ENCODE data around the gene HNRNPA0.
"Not testable (repeated sequence)": the region's sequence is repeated elsewhere in the genome, so short reads cannot be mapped to it uniquely, and the experiment has no call there.

The HNRNPA0 gene

DNA sequence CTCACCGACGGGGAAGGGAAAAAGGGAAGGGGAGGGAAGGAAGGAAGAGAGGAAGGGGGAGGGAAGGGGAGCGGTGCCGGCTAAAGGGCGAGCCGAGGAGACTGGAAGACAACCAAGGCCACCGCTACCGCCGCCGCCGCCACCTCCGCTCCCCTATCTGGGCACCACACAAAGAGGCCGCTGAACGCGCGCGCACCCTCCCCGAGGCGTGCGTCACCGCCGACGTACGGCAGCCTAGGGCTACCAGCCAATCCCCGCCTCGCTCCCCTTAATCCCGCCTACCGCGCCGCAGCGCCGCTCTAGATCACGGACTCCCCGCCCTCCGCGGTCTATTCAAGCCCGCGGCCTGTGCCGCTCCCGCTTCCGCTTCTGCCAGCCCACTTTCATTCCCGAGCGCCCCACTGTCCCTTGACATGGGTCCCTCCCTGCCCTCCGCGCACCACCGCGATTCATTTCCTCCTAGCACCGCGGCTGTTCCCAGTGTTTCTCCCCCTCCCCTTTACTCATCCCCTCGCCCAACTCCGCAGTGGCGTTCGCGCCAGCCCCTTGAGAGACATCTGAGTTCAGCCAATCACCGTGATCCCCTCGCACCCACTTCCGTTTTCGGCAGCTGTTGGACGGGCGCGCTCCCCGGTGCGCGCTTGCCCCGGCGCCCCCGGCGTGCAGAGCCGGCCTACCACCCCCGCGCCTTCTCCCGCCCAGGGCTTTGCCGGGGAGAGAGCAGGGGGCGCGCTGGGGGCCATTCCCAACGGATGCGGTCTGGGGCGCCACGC is at the start of gene HNRNPA0:
Gene HNRNPA0, minus strand, starts transcription at position 176 of the 773 bp plus-strand sequence. CDS start 297 bp downstream, outside the sequence.
- DNase-seq = peak; percentile 91 to 96 (median 94)

DNA sequence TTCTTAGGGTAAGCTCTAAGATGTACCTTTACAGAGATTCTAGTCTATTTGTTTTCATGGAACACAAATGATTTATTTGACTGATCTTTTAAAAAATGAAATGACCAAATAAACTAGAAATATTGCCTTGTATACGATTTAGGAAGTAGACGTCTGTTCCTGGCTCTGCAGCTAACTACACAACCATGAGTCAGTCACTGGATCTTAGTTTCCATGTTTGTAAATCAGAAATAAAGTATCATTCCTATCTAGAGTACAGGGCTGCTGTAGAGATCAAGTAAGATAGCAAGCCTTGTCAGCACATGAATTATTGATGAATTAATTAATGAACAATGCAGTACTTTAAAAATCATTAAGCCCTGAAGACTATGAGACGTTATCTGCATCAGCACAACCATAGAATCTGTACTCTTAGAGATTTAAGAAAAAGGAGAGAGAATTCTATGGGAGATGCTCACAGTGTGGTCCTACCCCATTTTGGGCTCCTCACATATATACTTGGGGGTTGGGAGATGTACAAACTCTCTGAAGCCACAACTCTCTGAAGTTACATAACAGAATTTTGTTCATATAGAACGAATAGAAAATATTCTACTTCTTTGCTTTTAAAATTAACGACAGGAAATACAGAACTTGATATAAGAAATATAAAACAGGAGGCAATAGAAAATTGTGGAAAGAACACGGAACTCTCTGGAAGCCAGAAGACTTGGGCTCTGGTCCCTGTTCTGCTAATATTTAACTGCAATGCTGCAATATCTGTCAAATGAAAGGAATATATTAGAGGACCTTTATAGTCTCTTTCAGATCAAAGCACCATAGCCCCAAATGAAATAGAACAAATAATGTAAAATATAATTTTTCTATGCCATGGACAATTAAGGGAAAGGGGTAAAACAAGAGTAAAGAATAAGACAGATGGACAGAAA is 48.4 kb upstream of the HNRNPA0 start:
- DNase-seq = no peak

- DNase-seq = no peak
Measured at GRCh38 chr5:137800700-137801411, 46.7 kb upstream of the HNRNPA0 start.

DNA sequence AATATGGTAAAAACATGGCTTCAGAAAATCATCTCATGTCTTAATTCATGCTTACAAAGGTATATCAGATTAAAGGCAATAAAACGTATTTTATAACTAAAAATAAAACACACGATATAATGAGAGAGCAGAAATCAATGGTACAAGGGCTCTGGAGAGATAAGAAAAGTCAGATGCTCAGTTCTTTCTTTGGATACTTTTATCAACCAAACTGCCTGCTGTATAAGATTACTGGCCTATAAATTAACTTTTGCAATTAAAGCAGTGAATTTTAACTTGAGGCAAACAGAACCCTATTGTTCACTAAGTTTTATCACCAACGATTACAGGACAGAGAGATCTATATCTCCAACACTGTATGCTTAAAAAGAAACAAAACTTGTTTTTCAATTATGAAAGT is 42.1 kb upstream of the HNRNPA0 start:
- no peak for DNase-seq

- no peak for DNase-seq
Measured at GRCh38 chr5:137794863-137795262, 40.7 kb upstream of the HNRNPA0 start.

DNA sequence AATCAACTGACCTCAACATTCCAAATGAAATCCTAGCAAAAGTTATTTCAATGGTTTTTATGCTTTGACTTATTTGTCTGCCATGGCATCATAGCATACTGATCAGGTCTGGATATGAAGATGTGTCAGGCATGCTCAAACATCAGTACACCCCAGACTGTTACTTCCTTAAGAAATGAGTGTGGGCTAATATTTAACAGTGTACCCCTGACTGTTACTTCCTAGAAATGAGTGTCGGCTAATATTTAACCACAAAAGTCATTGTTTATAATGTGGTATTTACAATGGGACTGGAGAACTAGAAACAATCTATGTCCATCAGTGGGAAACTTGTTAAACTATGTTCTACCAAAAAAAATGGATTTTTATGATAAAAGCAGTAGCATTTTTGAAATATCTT is 38.1 kb upstream of the HNRNPA0 start:
- DNase-seq = no peak

DNA sequence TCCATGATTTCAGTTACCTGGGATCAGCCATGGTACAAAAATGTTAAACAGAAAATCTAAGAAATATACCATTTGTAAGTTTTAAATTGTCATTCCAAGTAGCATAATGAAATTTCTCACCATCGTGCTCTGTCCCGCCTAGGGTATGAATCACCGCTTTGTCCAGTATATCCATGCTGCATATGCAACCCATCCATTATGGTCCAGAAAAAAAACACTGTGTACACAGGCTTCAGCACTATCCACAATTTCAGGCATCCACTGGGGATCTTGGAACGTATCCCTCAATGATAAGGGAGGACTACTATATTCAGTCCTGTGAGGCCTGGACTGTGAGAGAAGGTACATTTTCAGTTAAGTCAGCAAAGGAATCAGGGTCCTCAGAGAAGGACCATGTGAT is 37.6 kb upstream of the HNRNPA0 start:
- DNase-seq = no peak

DNA sequence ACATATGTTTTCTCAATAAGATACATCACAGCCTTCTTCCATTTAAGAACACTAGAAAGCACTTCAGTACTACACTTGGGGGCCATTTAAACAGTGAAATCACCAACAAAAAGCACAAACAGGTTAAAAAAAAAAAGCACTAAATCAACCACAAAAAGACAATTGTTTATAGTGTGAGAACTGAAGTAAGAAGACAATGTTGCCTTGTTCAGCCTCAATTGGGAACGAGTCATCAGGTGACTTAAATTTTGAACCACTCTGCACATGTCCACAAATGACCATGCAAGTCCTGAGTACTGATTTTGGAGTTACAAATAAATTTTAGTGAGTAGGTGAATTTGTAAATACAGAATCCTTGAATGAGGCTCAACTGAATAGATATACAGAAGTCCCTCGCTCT is 37.2 kb upstream of the HNRNPA0 start:
- no peak for DNase-seq

- not testable (repeated sequence) for DNase-seq
Measured at GRCh38 chr5:137788560-137788959, 34.4 kb upstream of the HNRNPA0 start.

- DNase-seq = no peak
Measured at GRCh38 chr5:137782984-137783536, 28.9 kb upstream of the HNRNPA0 start.

- DNase-seq = no peak
Measured at GRCh38 chr5:137782055-137782454, 27.9 kb upstream of the HNRNPA0 start.

DNA sequence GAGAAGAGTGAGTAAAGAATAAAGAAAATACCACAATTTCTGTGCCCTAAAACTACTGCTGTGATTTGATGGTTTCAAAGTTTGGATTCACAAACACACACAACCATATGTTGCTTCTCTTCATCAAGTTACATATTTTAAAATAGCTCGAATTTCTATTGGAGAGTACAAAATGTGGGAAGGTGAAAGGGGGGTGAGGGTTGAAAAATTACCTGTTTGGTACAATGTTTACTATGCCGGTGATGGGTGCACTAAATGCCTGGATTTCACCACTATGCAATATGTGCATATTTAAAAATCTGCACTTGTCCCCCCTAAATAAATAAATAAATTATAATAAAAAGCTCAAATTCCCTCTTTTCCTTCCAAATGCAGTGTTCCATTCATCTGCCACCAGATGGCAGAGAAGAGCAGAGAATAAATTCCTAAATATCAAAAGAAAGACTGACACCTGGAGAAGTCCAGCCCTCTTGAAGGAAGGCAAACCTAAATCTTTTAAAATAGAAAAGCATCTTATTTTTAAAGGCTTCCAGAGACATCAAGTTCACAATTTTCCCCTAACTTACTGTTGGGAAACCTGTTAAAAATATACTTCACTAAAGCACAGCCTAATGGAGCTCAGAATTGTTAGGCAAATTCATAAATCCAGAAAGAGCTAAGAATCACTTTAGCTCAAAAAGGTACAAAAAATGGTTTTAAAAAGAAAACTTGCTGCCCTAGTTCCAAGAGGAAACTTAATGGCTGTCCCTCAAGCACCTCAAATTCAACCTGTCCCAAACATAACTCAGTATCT is 24.8 kb upstream of the HNRNPA0 start:
- no peak for DNase-seq

GRCh38 chr5:137767937-137768336 is 13.8 kb upstream of the HNRNPA0 start:
- not testable (repeated sequence) for DNase-seq

GRCh38 chr5:137761566-137761965 is 7.4 kb upstream of the HNRNPA0 start:
- no peak for DNase-seq

DNA sequence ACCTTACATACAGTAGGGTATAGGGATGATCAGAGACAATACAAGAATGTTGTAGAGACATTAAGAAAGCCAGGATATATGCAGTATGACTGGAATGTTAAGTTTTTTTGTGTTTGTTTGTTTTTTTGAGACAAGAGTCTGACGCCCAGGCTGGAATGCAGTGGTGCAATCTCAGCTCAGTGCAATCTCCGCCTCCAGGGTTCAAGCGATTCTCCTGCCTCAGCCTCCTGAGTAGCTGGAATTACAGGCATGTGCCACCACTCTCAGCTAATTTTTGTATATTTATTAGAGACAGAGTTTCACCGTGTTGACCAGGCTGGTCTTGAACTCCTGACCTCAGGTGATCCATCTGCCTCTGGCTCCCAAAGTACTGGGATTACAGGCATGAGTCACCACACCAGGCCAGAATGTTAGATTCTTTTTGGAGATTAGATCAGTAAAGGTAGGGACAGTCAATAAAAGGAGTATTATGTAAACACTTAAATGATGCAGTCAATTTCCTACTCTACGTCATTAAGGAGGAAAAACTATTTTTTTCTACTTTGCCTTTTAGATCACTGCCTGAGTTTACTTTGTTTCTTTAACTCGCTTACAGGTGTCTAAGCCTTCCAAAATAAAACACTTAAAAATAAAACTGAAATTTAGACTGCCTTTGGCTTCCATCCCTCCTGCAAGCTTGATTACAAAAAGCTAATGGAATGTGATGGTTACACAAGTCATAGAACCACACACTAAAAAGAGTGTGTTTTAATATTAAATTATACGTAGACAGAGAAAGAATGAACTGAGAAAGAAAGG is 6.8 kb upstream of the HNRNPA0 start:
- DNase-seq = no peak

- no peak for DNase-seq
Measured at GRCh38 chr5:137760294-137760693, 6.1 kb upstream of the HNRNPA0 start.

- DNase-seq = no peak
Measured at GRCh38 chr5:137758715-137759306, 4.6 kb upstream of the HNRNPA0 start.

DNA sequence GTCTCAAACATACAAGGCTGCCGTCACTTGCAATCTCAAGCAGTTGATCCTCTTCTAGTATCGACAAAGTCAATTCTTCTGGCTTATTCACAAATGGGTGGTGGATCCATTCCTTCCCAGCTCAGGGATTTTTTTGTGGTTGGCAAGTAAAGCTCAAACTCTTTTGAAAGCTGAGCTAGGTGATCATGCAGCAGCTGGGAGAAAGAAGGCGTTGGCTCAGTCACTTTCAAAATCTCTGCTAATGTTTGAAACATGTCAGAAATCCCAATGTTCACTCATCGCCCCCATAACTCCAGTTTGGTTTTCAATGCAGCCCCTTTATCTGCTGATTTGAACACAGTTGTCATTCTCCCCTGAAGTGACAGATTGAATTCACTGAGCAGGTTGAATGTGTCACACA is 4.0 kb upstream of the HNRNPA0 start:
- no peak for DNase-seq

DNA sequence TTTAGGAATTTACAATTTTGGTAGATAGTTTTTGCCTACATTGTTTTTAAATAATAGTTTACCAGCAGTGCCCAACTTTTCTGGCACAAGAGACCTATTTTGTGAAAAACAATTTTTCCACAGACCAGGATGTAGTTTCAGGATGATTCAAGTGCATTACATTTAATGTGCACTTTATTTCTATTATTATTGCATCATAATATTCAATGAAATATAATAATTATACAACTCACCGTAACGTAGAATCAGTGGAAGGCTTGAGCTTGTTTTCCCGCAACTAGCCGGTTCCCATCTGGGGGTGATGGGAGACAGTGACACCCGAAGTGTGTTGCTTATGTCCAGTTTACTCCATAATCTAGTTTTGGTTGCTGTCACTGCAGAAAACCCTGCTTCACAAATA is 3.5 kb upstream of the HNRNPA0 start:
- no peak for DNase-seq

DNA sequence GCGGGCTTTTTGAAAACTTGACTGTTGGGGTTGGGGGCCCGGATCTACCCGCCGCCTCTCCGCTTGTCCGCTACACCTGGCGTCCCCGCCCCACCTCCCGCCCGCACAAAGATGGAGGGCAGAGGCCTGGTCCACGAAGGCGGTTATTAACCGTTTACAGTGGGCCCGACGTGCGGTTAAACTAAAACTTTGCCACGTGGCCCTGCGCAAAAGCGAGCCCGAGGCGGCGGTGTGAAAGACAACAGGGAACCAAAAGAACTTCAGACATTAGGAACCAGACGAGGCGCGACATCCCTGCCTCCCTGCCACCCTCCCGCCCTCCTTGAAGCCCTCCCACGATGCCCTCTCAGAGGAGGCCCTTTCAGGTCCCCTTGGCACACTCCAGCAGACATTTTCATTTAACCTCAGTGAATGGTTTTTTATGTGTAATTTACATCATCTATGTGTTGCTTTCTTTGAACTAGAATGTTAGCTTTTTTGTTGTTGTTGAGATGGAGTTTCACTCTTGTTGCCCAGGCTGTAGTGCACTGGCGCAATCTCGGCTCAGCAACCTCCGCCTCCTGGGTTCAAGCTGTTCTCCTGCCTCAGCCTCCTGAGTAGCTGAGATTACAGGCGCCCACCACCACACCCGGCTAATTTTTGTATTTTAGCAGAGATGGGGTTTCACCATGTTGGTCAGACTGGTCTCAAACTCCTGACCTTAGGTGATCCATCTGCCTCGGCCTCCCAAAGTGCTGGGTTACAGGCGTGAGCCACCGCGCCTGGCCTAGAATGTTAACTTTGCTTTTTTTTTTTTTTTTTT is 999 bp upstream of the HNRNPA0 start:
- DNase-seq = no peak
